Right cardiac atrium (tissue), 5 donors: Measurements from ENCODE around the gene LIG1. TPM values are rescaled to one million over a fixed set of nuclear protein-coding genes. Genes with fewer than 3 reads are reported as not detected.

Experiments used
- ATAC-seq, 2 donors: fragments of 200-7000 bp; cut with Tn5 transposase; one replicate each; pipeline versions ENCODE4 v1.8.0 to v1.9.1; 2020; ENCODE audit warnings: moderate library complexity in 2 of 2, mild to moderate bottlenecking in 1 of 2
- DNase-seq, 3 donors: peaks; one replicate each; pipeline ENCODE4 v3.0.0-alpha.2; 2020
- H3K27ac ChIP-seq: one replicate; pipeline ENCODE4 v1.5.1; 2013; ENCODE audit warnings: mild to moderate bottlenecking, low read length, control low read depth, moderate library complexity
- H3K27me3 ChIP-seq: one replicate; pipeline ENCODE4 v1.6.1; 2013; ENCODE audit not compliant: control insufficient read depth, insufficient read depth
- H3K4me1 ChIP-seq: one replicate; pipeline ENCODE4 v1.6.1; 2013; ENCODE audit warnings: low read length; ENCODE audit not compliant: control insufficient read depth, insufficient read depth
- H3K4me3 ChIP-seq: one replicate; pipeline ENCODE4 v1.5.1; 2013; ENCODE audit warnings: low read length, control low read depth
- H3K9me3 ChIP-seq: one replicate; pipeline ENCODE4 v1.6.1; 2013; ENCODE audit warnings: low read length; ENCODE audit not compliant: control insufficient read depth
- WGBS: extraction: QIAGEN DNeasy Blood & Tissue Kit; methylation state at CpG from one replicate; pipeline ENCODE4 v1.1.7; 2013; 5-methylcytosine and 5-hydroxymethylcytosine counted together
- intact Hi-C, 4 donors: fragments of 100-400 bp; cut with DNase I; formaldehyde crosslinking; loops; one replicate each; pipeline versions ENCODE4 v1.11.0 to v1.14.0; 2022 to 2023
- polyA plus RNA-seq: library from polyadenylated mRNA; stranded (reverse); fragments of 200-250 nt; gene quantifications from one replicate; pipeline ENCODE4 v1.2.3, GENCODE V29; 2013
- total RNA-seq, 4 donors: library from RNA; stranded (reverse); fragmentation: NEBNext Ultra II Directional; extraction: Animal tissue kit (Norgen Biotek cat#: 25700); gene quantifications; one replicate each; pipeline ENCODE4 v1.2.1, GENCODE V29; 2021
- donor health status: healthy with polysubstance abuse.
- donor health status: DM: no; HTN: yes; CAD: no.
- donor health status: DM: no; HTN: no; CAD: no.
- donor health status: DM: no; HTN: yes; CAD: no; lungs with severe emphysema.
- donor health status: DM: yes; HTN: yes; CAD: no.

Gene LIG1
- total and polyA plus RNA-seq, 5 donors, result 3.8 to 8.4 (median 5.3) TPM

DNA sequence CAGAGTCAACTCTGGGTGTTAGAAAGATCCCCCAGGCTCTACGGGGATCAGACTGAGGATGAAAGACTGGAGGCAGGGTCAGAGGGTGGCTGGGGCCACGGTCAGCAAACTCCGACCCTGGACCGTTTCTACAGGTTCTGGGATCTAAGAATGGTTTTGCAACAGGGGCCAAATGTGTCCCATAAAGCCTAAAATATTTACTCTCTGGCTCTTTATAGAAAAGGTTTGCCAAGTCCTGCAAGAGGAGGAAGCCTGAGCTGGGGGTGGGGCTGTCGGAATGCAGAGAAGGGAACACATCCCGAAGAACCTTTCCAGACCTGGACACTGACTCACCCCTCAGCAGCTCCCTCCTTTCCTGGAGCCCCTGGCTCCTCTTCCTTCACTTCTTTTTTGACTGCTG lies 20.7 kb downstream of the LIG1 start:
- WGBS, result 71% methylated on average over 6 of the region's 6 CpGs
- no peak for DNase-seq
- no peak for ATAC-seq
- H3K27ac ChIP-seq, result no peak overlapping the region
- no peaks in the 10 kb centered on the region for H3K4me1 ChIP-seq
- intact Hi-C loops, result loop anchor here in 1 of 4 donors (5.0 kb wide), 1 partner anchor 42 kb away; no protein-coding TSS in a partner anchor
- no peaks in the 10 kb centered on the region for H3K27me3 ChIP-seq
- no peaks in the 10 kb centered on the region for H3K9me3 ChIP-seq
- no peak overlapping the region for H3K4me3 ChIP-seq

DNA sequence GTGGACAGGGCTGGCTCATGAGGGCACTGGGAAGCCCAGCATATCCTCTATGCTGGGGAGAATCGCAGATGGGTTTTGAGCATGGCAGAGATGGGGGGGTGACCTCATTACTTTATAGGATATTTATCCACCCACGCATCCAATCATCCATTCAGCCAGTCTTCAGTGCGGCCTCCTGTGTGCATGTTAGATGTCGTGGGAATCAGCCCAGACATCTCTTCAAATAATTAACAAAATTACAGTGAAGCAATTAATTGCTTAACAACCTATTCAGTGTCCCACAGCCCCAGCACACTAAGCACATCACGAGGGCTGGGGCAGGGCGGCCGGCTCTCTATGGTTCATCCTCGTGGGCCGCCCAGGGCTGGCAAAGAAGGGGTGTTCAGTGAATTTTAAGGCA lies 21.6 kb downstream of the LIG1 start:
- H3K4me1 ChIP-seq, result no peaks in the 10 kb centered on the region
- ATAC-seq (no peak), DNase-seq (peak in 1 of 3 donors; percentile 28)
- H3K9me3 ChIP-seq, result no peaks in the 10 kb centered on the region
- no peak overlapping the region for H3K4me3 ChIP-seq
- 91% methylated on average over 9 of the region's 9 CpGs for WGBS
- no peaks in the 10 kb centered on the region for H3K27me3 ChIP-seq
- intact Hi-C loops, result loop anchor here in 1 of 4 donors (5.0 kb wide), 1 partner anchor 41 kb away; no protein-coding TSS in a partner anchor
- H3K27ac ChIP-seq, result no peak overlapping the region

DNA sequence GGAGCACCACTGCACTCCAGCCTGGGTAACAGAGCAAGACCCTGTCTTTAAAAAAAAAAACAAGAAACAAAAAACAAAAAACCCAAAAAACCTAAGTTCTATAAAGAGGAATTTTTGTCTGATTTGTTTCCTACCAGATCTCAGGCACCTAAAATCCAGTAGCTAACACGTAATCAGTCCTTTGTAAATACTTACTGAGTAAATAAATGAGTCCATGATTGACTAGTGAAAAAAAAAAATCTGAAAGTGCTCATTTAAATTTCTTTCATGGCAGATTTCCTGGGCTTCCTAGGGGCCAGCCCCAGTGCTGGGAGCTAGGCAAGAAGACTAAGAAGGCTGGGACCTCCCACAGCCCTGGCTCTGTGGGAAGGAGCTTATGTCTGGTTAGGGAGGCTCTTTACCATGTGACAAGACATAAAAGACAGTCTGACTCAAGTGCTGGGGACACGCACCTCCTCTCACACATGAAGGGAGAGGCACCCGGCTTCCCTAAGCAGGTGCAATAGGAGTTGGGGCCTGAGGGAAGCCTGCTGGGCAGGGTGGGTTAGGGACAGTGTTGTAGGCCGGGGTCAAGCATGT lies 22.5 kb downstream of the LIG1 start:
- 85% methylated on average over 4 of the region's 4 CpGs for WGBS
- Histone ChIP-seq H3K9me3 (no peaks in the 10 kb centered on the region), H3K27me3 (no peaks in the 10 kb centered on the region), H3K4me3 (no peak overlapping the region), H3K4me1 (no peaks in the 10 kb centered on the region), H3K27ac (no peak overlapping the region)
- intact Hi-C loops, result loop anchor here in 1 of 4 donors (5.0 kb wide), 1 partner anchor 40 kb away; no protein-coding TSS in a partner anchor
- peak in 1 of 3 donors; percentile 8 for DNase-seq
- no peak for ATAC-seq

DNA sequence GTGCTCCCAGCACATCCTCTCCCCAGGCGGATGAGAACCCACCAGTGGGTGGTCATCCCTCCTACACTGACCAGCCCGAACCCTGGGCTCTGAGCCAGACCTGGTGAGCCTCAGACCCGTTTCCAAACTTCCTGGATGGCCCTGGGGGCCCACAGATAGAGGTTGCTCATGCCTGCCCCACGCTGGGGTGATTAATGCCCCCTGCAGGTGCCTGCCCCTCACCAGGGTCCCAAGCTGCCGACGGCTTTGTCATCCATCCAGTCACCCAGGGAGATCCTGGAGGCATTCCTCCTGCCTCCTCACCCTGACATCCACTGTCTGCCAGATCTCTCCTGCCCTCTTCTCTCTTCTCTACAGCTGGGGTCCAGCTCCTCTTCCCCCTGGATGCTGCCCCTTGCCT lies 31.1 kb downstream of the LIG1 start:
- peak in 1 of 3 donors; percentile 18 for DNase-seq
- Histone ChIP-seq H3K4me1 (no peaks in the 10 kb centered on the region), H3K27ac (no peak overlapping the region), H3K27me3 (no peaks in the 10 kb centered on the region), H3K4me3 (no peak overlapping the region), H3K9me3 (no peaks in the 10 kb centered on the region)
- ATAC-seq, result no peak
- intact Hi-C loops, result no loop called here
- WGBS, result 75% methylated on average over 6 of the region's 6 CpGs

DNA sequence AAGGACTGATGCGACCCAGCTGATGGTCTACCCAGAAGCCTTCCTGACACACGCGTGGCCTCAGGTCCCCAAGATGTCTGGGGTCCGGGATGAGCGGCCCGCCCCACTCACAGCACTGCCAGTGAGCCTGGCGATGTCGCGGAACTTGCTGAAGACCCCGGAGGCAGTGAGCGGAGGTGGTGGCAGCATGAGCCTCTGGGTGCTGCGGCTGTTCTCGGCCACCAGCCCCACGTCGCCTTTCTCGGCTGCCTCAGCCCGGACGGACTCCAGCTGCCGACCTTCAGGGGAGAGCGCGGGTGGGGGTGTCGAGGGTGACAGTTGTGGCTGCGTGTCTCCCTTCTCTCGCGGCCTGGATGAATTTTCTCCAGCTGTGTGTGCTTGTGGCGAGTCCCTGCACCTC lies 32.7 kb downstream of the LIG1 start:
- intact Hi-C loops, result no loop called here
- DNase-seq, result peak in 1 of 3 donors; percentile 33
- H3K4me3 ChIP-seq, result no peak overlapping the region
- H3K27ac ChIP-seq, result no peak overlapping the region
- no peak for ATAC-seq
- 93% methylated on average over 26 of the region's 26 CpGs for WGBS
- no peaks in the 10 kb centered on the region for H3K9me3 ChIP-seq
- H3K4me1 ChIP-seq, result no peaks in the 10 kb centered on the region
- no peaks in the 10 kb centered on the region for H3K27me3 ChIP-seq

DNA sequence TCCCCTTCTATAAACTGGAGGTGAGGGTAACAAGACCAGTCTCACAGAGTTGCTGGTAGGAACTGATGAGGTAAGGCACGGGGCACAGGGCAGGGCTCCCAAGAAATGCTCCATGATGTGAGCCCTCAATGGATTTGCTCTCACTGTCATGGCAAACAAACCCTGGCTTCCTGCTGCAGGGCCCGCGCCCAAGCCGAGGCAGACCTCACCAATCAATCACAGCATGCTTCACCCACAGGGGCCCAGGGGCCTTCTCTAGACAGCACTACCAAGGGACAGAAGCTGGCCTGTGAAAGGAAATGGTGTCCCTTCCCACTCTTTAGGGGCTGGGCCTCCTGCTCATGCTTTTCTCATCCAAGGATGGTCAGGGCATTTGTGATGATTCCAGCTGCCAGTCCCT lies 33.6 kb downstream of the LIG1 start:
- WGBS, result 96% methylated on average over 4 of the region's 4 CpGs
- Histone ChIP-seq H3K27ac (no peak overlapping the region), H3K4me3 (no peak overlapping the region), H3K27me3 (no peaks in the 10 kb centered on the region), H3K9me3 (no peaks in the 10 kb centered on the region), H3K4me1 (no peaks in the 10 kb centered on the region)
- intact Hi-C loops, result no loop called here
- ATAC-seq, result no peak
- DNase-seq, result peak in 1 of 3 donors; percentile 0

DNA sequence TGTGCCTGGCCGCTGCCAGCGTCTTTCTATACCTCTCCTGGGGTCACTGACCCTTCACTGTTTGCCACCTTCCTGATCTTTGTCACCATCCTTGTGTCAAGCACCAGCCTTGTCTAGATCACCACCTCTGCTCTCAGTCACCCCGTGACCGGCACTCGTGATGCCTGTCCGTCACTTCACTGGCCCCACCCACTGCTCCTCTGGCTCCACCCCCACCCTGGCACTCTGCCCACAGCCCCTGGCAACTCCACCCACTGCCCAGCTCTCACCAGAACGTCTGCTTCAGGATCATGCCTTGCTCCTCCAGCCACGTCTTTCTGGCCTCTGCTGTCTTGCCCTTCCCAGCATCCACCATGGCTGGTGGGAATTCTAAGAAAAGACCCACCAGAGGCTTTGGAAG lies 34.7 kb downstream of the LIG1 start:
- 73% methylated on average over 8 of the region's 8 CpGs for WGBS
- DNase-seq, result peak in 1 of 3 donors; percentile 46
- Histone ChIP-seq H3K9me3 (no peaks in the 10 kb centered on the region), H3K4me3 (no peak overlapping the region), H3K4me1 (no peaks in the 10 kb centered on the region), H3K27me3 (no peaks in the 10 kb centered on the region), H3K27ac (no peak overlapping the region)
- ATAC-seq, result no peak
- intact Hi-C loops, result no loop called here

DNA sequence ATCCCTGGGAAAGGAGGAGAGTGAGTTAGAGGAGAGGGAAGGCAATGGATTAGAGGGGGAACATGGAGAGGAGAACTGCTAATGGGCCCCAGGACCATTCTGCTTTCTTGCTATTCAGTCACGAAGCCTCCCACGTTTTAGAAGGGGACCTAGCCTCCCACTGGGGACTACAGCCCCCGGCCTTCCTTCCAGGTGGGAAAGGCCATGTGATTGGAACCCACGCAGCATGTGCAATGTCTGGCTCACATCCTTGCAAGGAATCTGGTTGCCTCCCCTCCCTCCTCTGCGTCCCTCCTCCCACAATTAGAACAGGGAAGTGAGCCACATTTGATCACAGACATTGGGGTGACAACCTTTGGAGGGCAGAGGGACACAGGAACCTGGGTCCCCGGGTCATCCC lies 37.0 kb downstream of the LIG1 start:
- ATAC-seq, result no peak
- intact Hi-C loops, result no loop called here
- Histone ChIP-seq H3K9me3 (no peaks in the 10 kb centered on the region), H3K27ac (no peak overlapping the region), H3K4me1 (no peaks in the 10 kb centered on the region), H3K27me3 (no peaks in the 10 kb centered on the region), H3K4me3 (no peak overlapping the region)
- DNase-seq, result peak in 1 of 3 donors; percentile 4
- 84% methylated on average over 6 of the region's 6 CpGs for WGBS

DNA sequence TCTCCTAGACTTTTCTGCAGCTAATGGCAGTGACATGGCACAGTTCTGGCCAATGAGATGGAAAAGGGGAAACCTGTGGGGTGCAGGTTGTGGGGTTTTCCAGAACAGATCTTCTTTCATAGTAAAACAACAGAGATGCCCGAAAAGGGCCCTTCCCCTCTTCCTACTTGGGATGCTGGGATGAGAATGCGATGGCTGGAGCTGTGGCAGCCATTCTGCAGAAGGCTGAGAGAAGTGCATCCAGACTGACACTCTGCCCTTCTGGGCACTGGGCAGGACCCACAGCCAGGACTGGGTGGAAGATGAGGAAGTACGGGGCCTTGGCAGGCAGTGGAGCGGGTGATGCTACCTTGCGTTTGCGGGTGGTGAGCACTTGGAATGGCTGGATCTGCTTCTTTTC lies 42.6 kb downstream of the LIG1 start:
- ATAC-seq, result no peak
- intact Hi-C loops, result no loop called here
- peak in 1 of 3 donors; percentile 23 for DNase-seq
- Histone ChIP-seq H3K4me3 (no peak overlapping the region), H3K4me1 (no peaks in the 10 kb centered on the region), H3K9me3 (no peaks in the 10 kb centered on the region), H3K27ac (no peak overlapping the region), H3K27me3 (no peaks in the 10 kb centered on the region)
- over 99% methylated on average over 6 of the region's 6 CpGs for WGBS

DNA sequence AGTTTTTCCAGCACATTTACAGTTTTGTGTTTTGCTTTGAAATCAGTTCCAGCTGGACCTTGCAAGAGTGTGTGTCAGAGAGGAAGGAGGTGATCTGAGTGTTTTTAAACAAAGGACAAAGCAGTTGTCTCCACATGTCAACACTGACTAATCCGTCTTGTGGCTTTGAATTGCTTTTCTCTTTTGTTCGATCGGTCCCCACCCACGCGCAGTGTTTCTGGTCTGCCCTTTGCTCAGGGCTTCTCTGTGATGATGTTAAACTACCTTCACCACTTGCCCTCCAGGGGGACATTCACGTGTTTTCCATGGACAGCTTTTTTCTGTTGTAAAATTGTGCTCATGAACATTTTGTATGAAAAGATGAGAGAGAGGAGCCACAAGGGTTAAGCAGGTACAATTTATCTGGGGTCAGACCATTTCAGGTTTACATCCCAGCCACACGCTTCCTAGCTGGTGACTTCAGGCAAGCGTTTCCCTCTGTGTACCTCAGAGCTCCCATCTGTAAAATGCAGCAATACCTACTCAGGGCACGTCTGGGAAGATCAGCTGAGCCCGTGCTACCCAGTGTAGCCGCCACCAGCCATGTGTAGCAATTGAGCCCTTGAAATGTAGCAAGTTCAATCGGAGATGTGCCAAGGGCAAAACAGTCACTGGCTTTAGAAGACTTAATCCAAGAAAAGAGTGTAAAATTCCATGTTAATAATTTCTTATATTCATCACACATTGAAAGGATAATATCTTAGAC lies 46.1 kb downstream of the LIG1 start:
- peak in 1 of 3 donors; percentile 8 for DNase-seq
- Histone ChIP-seq H3K27ac (no peak overlapping the region), H3K27me3 (no peaks in the 10 kb centered on the region), H3K4me3 (no peak overlapping the region), H3K9me3 (no peaks in the 10 kb centered on the region), H3K4me1 (no peaks in the 10 kb centered on the region)
- intact Hi-C loops, result no loop called here
- 69% methylated on average over 12 of the region's 12 CpGs for WGBS
- peak in 1 of 2 donors; percentile 68 for ATAC-seq

DNA sequence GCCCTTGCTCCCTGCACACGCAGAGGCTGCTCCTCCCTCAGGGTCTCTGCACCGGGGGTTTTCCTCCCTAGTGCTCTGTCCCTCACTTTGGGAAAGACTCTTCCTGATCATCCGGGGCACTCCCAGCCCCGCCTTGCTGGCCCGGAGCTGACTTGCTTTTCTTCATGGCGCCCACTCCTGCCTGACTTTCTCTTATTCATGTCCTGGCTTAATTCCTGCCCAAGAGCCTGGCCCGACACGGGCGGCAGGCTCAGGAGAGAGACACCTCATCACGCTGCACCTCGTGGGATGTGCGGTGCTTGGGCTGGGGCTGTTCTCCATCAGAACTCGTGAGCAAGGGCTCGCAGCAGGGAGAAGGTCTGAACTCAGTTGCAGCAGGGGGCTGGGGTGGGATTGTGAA lies 47.7 kb downstream of the LIG1 start:
- H3K4me1 ChIP-seq, result no peaks in the 10 kb centered on the region
- no peak overlapping the region for H3K27ac ChIP-seq
- ATAC-seq, result peak in 1 of 2 donors; percentile 10
- no peak overlapping the region for H3K4me3 ChIP-seq
- H3K27me3 ChIP-seq, result no peaks in the 10 kb centered on the region
- 57% methylated on average over 14 of the region's 14 CpGs for WGBS
- intact Hi-C loops, result no loop called here
- no peak for DNase-seq
- H3K9me3 ChIP-seq, result no peaks in the 10 kb centered on the region
